Measurements from ENCODE around the gene HAUS5.

HAUS5 gene

GRCh38 chr19:35609851-35610353, 2.6 kb upstream of the HAUS5 start:
- DNase-seq, result peak; percentile 56

- DNase-seq, result no peak
Observed at GRCh38 chr19:35612224-35612558, 344 bp upstream of the HAUS5 start.

- no peak for DNase-seq
Observed at GRCh38 chr19:35613574-35613973, 1.0 kb downstream of the HAUS5 start.

GRCh38 chr19:35615036-35615435, 2.5 kb downstream of the HAUS5 start:
- no peak for DNase-seq

GRCh38 chr19:35618857-35619256, 6.3 kb downstream of the HAUS5 start:
- no peak for DNase-seq

GRCh38 chr19:35619290-35619923, 6.9 kb downstream of the HAUS5 start:
- no peak for DNase-seq

- no peak for DNase-seq
Observed at GRCh38 chr19:35620001-35620400, 7.5 kb downstream of the HAUS5 start.

GRCh38 chr19:35621708-35622107, 9.2 kb downstream of the HAUS5 start:
- no peak for DNase-seq

- no peak for DNase-seq
Observed at GRCh38 chr19:35622750-35623149, 10.2 kb downstream of the HAUS5 start.

- DNase-seq, result no peak
Observed at GRCh38 chr19:35623327-35624010, 10.9 kb downstream of the HAUS5 start.

GRCh38 chr19:35628264-35628564, 15.7 kb downstream of the HAUS5 start:
- DNase-seq, result no peak

- peak; percentile 99 for DNase-seq
Observed at GRCh38 chr19:35628565-35629331, 16.2 kb downstream of the HAUS5 start, which contains the start of gene RBM42. Gene RBM42, plus strand, starts transcription at chr19:35629036. Its CDS starts 118 bp downstream, at chr19:35629154.

- no peak for DNase-seq
Observed at GRCh38 chr19:35629332-35629633, 16.7 kb downstream of the HAUS5 start.

GRCh38 chr19:35633727-35634440, 21.3 kb downstream of the HAUS5 start:
- no peak for DNase-seq

GRCh38 chr19:35636651-35637050, 24.1 kb downstream of the HAUS5 start:
- DNase-seq, result no peak

GRCh38 chr19:35637165-35637564, 24.6 kb downstream of the HAUS5 start:
- DNase-seq, result no peak

- DNase-seq, result no peak
Observed at GRCh38 chr19:35639321-35639639, 26.7 kb downstream of the HAUS5 start.

GRCh38 chr19:35639863-35640262, 27.3 kb downstream of the HAUS5 start:
- no peak for DNase-seq

- DNase-seq, result peak; percentile 66
Observed at GRCh38 chr19:35641515-35642151, 29.1 kb downstream of the HAUS5 start, which contains the start of gene ETV2. Gene ETV2, plus strand, starts transcription at chr19:35641745. Its CDS starts 716 bp downstream, at chr19:35642461.

- DNase-seq, result no peak
Observed at GRCh38 chr19:35642312-35642711, 29.8 kb downstream of the HAUS5 start.

- no peak for DNase-seq
Observed at GRCh38 chr19:35642798-35643254, 30.3 kb downstream of the HAUS5 start.

GRCh38 chr19:35643255-35644205, 31.0 kb downstream of the HAUS5 start:
- DNase-seq, result peak; percentile 88

Data from CD4-positive, alpha-beta T cell treated with Interleukin-17A for 1 hour (primary cell).